CD4-positive, alpha-beta T cell treated with Interleukin-17A for 4 hours (primary cell): ENCODE results near the gene CYB5R3.
"Not testable (repeated sequence)": the region's sequence is repeated elsewhere in the genome, so short reads cannot be mapped to it uniquely, and the experiment has no call there.

Experiments
- DNase-seq: peaks from one replicate; pipeline ENCODE4 v3.0.0-alpha.2; 2020; ENCODE audit warnings: mixed read lengths

Gene CYB5R3

DNA sequence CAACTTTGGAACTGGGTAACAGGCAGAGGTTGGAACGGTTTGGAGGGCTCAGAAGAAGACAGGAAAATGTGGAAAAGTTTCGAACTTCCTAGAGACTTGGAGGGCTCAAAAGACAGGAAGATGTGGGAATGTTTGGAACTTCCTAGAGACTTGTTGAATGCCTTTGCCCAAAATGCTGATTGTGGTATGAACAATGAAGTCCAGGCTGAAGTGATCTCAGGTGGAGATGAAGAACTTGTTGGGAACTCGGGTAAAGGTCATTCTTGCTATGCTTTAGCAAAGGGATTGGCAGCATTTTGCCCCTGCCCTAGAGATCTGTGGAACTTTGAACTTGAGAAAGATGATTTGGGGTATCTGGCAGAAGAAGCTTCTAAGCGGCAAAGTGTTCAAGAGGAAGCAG is 28.7 kb upstream of the CYB5R3 start:
- not testable (repeated sequence) for DNase-seq

DNA sequence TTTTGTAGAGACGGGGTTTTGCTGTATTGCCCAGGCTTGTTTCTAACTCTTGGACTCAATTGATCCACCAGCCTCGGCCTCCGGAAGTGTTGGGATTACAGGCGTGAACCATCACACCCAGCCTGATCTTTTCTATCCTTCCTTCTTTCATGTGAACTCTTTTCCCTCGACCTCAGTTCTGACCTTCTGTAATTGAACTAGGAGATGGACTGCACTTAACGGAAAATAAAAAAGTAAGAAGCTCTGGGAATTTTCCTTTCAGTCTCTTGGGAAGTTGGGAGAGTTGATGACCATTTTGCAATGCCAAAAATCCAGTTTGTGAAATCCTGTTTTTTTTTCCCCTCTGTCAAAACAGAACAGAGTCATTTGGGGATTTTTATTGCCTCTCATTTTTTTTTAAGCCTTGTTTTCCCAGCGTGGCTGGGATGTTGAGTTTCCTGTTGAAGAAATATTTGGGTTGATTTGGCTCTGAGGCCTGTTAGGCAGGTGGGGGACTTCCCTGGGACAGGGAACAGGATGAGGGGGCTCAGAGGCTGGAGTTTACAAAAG is 26.9 kb upstream of the CYB5R3 start:
- DNase-seq, result no peak

DNA sequence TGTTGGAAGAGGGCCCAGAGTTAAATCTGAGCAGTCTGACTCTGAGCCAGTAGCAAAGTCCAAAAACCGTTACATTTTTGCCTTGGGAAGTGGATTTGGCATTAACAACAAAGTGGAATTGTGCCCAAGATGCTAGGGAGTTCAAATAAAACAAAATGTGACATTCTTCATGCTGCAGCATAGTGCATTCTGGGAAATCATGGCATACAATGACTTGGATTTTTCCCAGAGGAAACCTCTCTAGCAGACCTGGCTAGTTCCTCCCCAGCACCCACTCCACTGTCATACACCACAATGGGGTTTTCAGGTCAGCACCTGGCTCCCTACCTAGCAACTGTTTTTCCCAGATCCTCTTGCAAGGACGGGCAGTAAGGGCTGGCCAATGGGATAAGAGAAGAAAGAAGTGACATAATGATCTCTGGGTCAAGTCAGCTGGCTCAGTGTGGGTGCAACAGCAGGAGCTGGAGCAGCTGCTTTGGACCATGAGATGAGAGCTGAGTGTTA is 24.8 kb upstream of the CYB5R3 start:
- no peak for DNase-seq

DNA sequence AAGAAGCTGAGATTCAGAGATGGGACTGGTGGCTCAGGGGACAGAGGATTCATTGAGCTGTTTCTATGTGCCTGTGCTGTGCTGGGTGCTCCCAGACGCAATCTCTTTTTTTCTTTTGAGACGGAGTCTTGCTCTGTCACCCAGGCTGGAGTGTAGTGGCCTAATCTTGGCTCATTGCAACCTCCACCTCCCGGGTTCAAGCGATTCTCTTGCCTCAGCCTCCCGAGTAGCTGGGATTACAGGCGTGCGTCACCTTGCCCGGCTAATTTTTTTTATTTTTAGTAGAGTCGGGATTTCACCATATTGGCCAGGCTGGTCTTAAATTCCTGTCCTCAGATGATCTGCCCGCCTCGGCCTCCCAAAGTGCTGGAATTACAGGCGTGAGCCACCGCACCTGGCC is 23.9 kb upstream of the CYB5R3 start:
- DNase-seq, result not testable (repeated sequence)

DNA sequence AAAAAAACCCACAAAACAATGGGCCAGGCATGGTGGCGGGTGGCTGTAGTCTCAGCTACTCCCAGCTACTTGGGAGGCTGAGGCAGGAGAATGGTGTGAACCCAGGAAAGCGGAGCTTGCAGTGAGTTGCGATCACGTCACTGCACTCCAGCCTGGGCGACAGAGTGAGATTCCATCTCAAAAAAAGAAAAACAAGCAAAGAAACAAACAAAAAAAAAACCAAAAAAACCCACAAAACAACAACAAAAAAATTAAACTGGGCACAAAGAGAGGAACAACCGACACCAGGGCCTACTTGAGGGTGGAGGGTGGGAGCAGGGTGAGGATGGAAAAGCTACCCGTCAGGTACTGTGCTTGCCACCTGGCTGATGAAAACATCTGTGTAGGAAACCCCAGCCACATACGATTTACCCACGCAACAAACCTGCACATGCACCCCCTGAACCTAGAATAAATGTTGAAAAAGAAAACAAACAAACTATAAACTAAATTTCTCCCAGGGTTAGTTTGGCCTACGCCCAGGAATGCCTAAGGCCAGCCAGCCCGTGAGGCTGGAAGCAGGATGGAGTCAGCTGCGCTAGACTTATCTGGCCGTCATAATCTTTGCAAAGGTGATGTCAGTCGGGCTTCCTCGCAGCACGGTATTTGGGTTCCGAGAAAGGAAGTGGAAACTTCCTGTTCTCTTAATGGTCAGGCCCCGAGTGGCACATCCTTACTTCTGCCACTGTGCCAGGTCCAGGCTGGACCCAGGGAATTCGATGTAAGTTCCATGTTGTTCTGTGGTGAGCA is 21.9 kb upstream of the CYB5R3 start:
- DNase-seq, result no peak

DNA sequence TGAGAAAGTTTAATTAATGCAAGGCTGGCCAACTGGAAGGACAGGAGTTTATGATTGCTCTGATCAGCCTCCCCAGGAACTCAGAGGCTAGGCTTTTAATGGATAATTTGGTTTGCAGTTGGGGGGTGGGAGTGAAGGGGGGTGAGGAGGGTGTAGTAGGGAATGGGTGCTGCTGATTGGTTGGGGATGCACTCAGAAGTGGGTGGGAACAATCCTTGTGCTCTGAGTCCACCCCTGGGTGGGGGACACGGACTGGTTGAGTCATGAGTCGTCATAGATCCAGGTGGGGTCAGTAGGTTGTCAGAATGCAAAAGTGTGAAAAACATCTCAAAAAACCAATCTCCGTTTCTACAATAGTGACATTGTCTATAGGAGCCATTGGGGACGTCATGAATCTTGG is 20.9 kb upstream of the CYB5R3 start:
- DNase-seq, result no peak

DNA sequence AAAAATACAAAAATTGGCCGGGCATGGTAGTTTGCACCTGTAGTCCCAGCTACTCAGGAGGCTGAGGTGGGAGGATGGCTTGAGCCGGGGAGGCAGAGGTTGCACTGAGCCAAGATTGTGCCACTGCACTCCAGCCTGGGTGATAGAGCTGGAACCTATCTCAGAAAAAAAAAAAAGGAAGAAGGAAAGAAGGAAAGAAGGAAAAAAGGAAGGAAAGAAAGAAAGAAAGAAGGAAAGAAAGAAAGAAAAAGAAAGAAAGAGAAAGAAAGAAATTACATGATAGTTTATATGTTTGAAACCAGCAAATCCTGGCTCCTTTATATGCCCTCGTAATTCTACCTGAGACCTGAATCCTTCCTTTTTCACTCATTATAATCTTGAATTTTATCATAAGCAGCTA is 17.2 kb upstream of the CYB5R3 start:
- not testable (repeated sequence) for DNase-seq

DNA sequence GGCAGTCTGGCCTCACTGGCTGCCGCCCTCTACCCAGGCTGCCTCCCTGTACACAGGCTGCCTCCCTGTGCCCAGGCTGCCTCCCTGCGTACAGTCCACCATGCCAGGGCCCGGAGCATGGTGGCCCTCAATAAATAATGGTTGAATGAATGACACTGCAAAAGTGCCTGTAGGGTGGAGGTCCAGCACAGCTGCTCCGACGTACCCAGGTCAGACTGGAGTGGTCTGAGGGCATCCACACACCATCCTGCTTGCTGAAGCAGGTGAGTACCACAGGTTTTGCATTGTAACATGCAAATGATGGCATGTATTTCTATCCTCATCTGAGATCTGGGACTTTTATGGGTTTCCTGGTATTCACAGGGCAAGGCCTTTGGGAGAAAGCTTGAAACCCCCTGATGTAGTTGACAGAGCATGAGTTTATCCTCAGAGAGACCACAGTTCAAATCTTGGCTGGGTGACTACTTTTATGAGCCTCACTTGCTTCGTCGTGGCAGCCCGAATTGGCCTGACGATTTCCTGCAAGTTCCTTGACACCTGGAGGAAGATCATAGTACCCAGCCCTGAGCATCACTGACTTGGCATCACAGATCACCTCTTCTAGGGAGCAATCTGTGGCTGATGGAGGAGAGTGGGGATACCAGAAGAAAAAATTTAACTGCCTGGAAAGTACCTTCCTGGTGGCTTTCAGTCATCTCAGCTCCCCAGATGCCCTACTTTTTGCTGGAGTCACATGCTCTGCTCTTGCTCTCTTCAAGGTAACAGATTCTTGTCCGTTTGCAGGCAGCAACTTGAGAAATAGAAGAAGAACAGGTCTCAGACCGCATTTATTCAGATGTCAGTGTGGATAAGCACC is 16.0 kb upstream of the CYB5R3 start:
- no peak for DNase-seq

DNA sequence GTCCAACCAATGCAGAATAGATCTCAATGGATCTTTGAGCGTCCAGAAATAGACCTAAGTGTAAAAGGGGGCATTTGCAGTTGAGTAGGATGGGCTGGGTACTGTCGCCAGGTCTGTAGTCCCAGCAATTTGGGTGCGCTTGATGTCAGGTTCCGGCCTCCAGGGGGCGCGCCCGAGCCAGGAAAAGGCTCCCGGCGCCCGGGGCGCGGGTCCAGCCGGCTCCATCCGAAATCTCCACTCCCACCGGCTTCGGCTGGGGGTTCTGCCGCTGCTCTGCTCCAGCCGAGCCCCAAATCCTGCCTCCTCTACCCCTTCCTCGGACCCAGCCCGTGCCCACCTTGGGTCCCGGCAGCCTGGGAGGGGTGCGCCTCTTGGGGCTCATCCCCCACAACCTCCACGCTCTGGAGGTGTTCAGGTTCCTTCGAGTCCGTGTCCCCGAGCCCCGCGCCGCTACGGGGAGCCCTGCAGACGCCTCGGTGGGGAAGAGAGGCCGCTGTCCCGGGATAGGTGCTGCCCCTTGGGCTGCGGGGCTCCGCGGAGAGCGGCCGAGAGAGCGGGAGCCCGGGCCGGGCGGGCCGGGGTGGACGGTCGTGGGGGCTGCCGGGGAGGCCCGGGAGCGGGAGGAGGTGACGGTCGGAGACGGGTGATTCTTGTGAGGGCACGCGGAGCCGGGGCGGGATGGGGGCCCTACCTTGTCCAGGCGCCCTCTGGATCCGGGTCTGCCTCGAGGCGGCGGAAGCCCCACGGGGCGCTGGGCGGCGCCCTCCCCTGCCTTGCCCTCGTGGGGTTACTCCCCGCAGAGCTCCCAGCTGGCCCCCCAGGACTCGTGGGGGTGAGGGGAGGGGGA is 13.0 kb upstream of the CYB5R3 start:
- peak; percentile 90 for DNase-seq

DNA sequence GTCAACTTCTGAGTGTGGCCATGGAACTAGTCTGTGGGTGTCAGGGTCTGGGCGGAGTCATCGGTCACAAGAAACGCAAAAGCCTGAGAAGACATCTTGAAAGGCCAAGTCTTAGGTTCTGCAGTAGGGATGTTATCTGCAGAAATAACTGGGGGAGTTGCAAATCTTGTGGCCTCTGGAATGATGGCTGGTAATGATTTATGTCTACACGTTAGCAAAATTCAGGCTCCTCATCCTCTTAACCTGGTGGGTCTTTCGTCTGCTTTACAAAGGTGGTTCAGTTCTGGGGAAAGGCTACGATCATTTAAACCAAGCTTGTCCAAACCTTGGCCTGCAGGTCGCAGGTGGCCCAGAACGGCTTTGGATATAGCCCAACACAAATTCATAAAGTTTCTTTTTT is 7.4 kb upstream of the CYB5R3 start:
- no peak for DNase-seq

DNA sequence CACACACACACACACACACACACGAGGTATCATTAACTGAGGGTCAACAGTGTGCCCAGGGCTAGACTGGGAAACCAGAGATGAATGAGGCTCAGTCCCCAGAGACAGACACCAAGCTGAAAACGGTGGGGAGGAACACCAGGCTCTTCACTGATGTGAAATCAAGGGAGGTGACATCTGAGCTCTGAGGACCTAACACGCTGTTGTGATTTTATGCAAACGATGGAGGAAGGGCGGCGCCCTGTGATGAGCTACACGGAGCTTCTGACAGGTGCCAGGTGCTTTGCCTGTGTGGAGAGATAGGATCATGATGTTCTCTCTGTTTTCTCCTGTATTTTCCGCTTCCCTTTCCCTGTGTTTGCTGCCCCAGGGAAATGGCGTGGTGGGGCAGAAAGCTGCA is 6.5 kb upstream of the CYB5R3 start:
- DNase-seq, result no peak

DNA sequence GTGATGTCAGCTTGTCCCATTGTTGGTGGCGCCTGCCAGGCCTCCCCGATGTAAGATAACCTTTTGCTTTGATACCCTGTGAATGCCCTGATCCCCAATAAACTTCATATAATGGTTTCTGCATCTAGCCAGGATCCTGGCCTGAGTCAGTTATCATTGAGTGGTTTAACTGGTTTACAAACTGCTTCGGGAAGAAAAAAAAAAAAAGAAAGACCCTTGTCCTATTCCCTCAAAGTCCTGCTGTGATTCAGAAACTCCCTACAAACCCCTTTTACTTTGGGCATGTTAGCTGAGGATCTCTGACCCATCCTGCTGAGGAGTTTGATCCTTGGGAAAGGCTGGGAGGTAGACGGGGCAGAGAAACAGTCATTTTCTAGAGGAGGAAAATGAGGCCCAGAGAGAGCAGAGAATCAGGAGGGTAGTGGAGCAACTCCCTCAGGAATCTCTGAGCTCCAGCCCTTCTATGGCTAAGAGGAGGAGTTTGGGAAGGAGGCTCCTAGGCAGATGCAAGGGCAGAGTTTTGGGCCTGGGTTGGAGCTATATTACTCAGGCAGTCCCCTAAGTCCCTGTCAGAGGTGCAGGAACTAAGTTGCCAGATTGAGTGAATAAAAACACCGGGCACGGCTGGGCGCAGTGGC is 5.4 kb upstream of the CYB5R3 start:
- no peak for DNase-seq

DNA sequence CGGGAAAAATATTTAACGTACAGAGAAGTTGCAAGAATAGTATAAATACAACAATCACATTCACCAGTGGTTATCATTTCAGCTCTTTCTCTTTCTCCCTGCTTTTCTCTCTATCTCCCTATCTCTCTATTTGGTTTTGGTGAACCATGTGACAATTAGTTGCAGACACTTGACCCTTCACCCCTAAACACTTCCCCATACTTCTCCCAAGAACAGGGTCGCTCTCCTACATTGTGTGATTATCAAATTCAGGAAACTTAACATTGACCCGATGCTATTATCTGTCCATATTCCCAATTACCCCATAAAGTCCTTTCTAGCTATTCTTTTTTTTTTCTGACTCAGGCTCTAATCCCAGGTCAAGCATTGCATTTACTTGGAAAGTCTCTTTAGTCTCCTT is 4.8 kb upstream of the CYB5R3 start:
- DNase-seq, result no peak

DNA sequence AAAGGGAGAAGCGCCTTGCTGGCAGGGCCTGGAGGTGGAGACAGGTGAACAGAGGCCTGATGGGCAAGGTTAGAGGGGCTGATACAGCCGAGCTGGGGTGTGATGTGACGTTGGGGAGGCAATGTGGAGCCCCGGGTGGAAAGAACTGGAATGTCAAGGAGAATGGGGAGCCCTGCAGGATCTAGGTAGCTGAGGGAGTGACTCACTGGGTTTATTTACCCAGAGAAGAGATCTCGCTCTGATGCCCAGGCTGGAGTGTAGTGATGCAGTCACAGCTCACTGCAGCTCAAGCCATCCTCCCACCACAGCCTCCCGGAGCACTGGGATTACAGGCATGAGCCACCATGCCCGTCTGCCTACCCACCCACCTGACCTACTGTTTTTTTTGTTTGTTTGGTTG is 1.9 kb upstream of the CYB5R3 start:
- no peak for DNase-seq

DNA sequence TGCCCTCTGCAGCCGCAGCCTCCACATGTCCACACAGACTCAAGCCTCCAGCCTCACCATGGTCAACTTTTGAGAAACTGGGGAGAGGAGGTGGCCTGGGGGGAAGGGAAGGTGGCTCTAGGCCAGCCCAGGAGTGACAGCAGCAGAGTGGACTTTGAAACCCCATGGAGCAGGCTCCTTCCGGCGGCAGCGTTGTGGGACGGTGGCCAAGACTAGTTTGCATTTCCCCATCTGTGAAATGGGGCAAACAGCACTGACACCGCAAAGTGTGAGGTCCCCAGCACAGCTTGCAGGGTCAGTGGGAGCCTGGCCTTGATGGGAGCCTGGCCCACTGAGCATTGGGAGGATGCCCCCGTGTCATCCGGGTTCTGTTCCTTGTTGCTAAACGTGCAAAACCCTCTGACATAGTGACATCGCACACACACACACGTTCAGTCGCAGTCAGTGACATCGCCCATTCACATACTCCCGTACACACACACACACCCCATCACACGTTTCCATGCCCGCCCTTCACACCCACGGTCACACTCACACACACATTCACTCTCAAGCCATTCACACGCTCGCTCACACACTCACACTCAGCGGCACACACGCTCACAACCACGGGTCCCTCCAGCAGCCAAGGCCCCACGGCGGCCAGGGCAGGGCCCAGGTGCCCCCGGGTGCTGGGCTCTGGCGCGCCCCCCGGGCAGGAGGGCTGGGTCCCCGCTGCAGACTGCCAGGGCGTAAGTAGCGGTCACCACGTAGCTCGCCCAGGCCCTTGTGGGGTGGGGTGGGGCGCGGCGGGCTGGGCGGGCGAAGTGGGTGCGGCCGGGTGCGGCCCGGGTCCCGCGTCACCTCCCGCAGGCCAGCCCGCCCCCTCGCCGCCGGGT is 585 bp downstream of the CYB5R3 start:
- peak; percentile 48 for DNase-seq

DNA sequence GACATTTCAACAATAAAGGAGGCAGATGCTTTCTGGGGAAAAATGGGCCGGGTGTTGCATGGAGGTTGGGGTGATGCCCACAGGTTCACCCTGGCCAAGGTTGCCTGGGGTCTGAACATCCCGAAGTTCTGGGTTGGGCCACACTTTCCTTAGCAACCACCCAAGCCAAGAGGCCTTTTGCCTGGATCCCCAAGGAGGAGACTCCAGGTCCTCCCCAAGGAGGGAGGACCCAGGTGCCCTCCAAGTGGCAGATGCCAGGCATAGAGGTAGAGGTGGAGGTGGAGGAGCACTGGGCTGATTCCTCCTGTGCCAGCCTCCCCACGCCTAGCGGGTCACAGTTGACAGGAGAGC is 1.2 kb downstream of the CYB5R3 start:
- no peak for DNase-seq

DNA sequence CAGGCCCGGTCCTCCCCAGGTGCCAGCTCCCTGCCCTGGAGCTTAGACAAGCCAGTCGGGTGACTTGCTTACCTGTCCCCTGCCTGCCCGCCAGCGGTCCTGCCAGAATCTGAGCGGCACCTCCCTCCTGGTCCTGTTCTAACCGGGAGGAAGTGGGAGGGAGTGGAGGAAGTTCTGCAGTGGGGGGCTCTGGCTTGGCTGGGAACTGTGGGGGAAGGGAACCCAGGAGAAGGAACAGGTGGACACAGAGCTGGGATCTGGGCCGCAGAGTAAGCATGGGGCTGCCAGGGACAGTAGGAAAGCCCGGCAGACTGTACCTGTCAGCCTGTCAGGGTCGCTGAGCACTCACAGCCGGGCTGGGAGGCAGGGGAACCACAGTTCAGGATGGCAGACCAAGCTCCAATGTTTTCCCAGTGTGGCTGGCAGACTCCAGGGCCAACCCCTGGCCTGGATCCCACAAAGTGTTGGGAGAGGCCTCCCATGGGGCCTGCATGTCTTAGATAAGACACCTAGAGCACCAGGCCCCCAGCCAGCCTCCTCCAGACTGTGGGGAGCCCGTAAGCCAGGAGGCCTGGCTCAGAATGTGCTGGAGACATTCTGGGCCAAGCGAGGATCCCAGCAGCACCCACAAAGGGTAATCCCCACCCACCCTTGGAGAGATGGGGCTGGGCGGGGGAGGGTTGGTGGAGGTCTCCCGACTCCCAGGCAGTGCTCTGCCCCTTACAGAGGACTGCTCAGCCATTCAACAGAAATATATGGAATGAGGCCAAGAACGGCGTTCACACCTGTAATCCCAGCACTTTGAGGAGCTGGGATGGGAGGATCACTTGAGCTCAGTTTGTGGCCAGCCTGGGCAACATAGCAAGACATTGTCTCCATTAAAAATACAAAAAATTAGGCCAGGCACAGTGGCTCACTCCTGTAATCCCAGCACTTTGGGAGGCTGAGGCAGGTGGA is 2.3 kb downstream of the CYB5R3 start:
- DNase-seq, result no peak

DNA sequence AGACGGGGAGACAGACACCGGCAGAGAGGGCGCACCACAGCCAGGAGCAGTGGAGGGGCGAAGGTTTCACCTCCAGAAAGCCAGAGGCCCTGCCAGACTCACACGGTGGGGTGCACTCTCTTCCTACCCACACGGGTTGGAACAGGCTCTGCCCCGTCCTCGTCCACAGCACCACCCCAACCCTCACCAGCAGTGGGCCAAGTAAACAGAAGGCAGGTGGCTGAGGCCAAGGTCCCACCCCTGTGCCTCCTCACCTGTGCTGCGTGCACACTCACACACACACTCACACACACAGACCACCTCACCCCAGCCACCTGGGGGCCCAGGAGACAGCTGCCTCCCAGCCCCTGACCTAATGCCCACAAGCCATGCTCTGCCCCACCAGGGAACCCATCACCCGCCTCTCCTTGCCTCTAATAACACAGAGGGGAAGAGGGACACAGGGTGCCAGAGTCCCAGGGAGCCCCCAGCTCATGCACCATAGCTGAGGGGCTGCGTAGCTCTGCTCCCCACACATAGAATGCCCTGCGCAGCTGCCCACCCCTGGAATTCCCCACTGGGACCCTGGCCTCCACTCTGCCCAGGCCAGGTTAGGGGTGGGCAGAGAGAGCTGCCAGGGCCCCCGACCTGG is 3.1 kb downstream of the CYB5R3 start:
- no peak for DNase-seq

DNA sequence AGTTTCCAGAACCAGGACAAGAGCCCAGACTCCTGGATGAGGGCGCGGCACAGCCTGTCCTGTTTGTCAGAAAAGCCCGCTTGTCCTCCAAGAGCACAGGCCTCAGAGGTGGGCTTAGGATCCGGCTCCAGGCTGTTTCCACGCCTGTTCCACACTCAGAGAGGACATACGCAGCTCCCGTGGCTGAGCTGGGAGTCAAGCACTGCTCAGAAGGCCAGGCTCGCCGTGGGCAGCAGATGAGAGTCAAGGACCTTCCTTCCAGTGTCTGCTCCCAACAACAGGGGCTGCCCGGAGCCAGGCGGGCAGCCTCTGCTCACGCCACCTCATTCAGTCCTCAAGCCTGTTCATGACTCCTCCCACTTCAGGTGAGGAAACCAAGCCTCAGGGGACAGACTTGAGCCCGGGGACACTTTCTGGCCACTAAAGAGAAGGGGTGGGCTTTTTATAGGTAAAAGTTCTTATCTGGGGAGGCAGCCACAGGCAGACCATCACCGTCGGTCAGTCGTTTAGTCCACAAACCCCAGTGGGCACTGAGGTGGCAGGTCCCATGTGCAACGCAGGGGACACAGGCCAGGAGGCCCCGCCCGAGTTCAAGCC is 3.8 kb downstream of the CYB5R3 start:
- DNase-seq, result no peak
